Chondrocyte (in vitro differentiated cells): Measurements from ENCODE around the gene COL6A5. TPM values are rescaled to one million over a fixed set of nuclear protein-coding genes. Genes with fewer than 3 reads are reported as not detected.
"Not testable (repeated sequence)": the region's sequence is repeated elsewhere in the genome, so short reads cannot be mapped to it uniquely, and the experiment has no call there.

Experiments used
- DNase-seq: peaks from one replicate; pipeline ENCODE4 v3.0.0; 2021; ENCODE audit warnings: mixed read lengths, low spot score
- H3K27ac Mint-ChIP-seq: one replicate; pipeline ENCODE4 v1.8.0; 2021; ENCODE audit warnings: mild to moderate bottlenecking, moderate library complexity, mixed read lengths; ENCODE audit not compliant: unreplicated experiment
- H3K27me3 Mint-ChIP-seq: 2 replicates; pipeline ENCODE4 v1.8.0; 2021; ENCODE audit warnings: low read depth, mixed read lengths
- H3K36me3 Mint-ChIP-seq: 2 replicates; pipeline ENCODE4 v1.8.0; 2021; ENCODE audit warnings: low read depth, mixed read lengths
- H3K4me1 Mint-ChIP-seq: 2 replicates; pipeline ENCODE4 v1.8.0; 2021; ENCODE audit warnings: low read depth, mild to moderate bottlenecking, mixed read lengths
- H3K4me3 Mint-ChIP-seq: one replicate; pipeline ENCODE4 v1.8.0; 2021; ENCODE audit warnings: mild to moderate bottlenecking, moderate library complexity, mixed read lengths; ENCODE audit not compliant: unreplicated experiment
- H3K9me3 Mint-ChIP-seq: 2 replicates; pipeline ENCODE4 v1.8.0; 2021; ENCODE audit warnings: low read depth, mixed read lengths
- CTCF ChIP-seq: fragments of 200-600 bp; sonication (generic); IDR thresholded peaks from 2 replicates; pipeline ENCODE4 v1.5.0; 2021; ENCODE audit warnings: antibody characterized with exemption, mild to moderate bottlenecking, moderate library complexity
- total RNA-seq: library from RNA; stranded (reverse); gene quantifications from 3 replicates; pipeline ENCODE4 v1.2.1, GENCODE V29; 2021

Gene COL6A5
- total RNA-seq, 1 donor from 2014 or later = not detected

GRCh38 chr3:130341882-130342281 lies 3.6 kb upstream of the COL6A5 start:
- DNase-seq = no peak
- peaks cover 25% of the 10 kb centered on the region for H3K9me3 Mint-ChIP-seq
- TF ChIP-seq CTCF = no peak
- H3K4me3 Mint-ChIP-seq = no peak overlapping the region
- peaks cover 17% of the 10 kb centered on the region for H3K27me3 Mint-ChIP-seq
- no peaks in the 10 kb centered on the region for H3K36me3 Mint-ChIP-seq
- H3K4me1 Mint-ChIP-seq = no peaks in the 10 kb centered on the region
- H3K27ac Mint-ChIP-seq = no peak overlapping the region

GRCh38 chr3:130342821-130343661 lies 2.4 kb upstream of the COL6A5 start:
- TF ChIP-seq CTCF = no peak
- Mint-ChIP-seq H3K4me1 (no peaks in the 10 kb centered on the region), H3K4me3 (no peak overlapping the region), H3K27ac (no peak overlapping the region), H3K36me3 (no peaks in the 10 kb centered on the region), H3K27me3 (peaks cover 25% of the 10 kb centered on the region), H3K9me3 (peaks cover 18% of the 10 kb centered on the region)
- DNase-seq = no peak

- not testable (repeated sequence) for H3K9me3 Mint-ChIP-seq, H3K4me3 Mint-ChIP-seq, H3K4me1 Mint-ChIP-seq, DNase-seq, H3K27ac Mint-ChIP-seq, H3K36me3 Mint-ChIP-seq
- peaks cover 27% of the 10 kb centered on the region for H3K27me3 Mint-ChIP-seq
Observed at GRCh38 chr3:130348258-130348657, 2.8 kb downstream of the COL6A5 start.

GRCh38 chr3:130354430-130354829 lies 9.0 kb downstream of the COL6A5 start:
- Mint-ChIP-seq H3K9me3 (peaks cover 3% of the 10 kb centered on the region), H3K4me3 (no peak overlapping the region), H3K27me3 (peaks cover 16% of the 10 kb centered on the region), H3K27ac (no peak overlapping the region), H3K36me3 (no peaks in the 10 kb centered on the region), H3K4me1 (no peaks in the 10 kb centered on the region)
- no peak for DNase-seq
- TF ChIP-seq CTCF = no peak

- Mint-ChIP-seq H3K27ac (no peak overlapping the region), H3K27me3 (peaks cover 7% of the 10 kb centered on the region), H3K4me1 (no peaks in the 10 kb centered on the region), H3K9me3 (no peaks in the 10 kb centered on the region), H3K36me3 (no peaks in the 10 kb centered on the region), H3K4me3 (no peak overlapping the region)
- DNase-seq = no peak
- no peak for TF ChIP-seq CTCF
Observed at GRCh38 chr3:130374033-130374432, 28.6 kb downstream of the COL6A5 start.

GRCh38 chr3:130374908-130375307 lies 29.4 kb downstream of the COL6A5 start:
- no peak for DNase-seq
- Mint-ChIP-seq H3K27ac (no peak overlapping the region), H3K4me3 (no peak overlapping the region), H3K9me3 (no peaks in the 10 kb centered on the region), H3K36me3 (no peaks in the 10 kb centered on the region), H3K4me1 (no peaks in the 10 kb centered on the region), H3K27me3 (peaks cover 2% of the 10 kb centered on the region)
- TF ChIP-seq CTCF = no peak
